Endothelial cell of umbilical vein (primary cell): ENCODE measurements around the gene CCDC195.

ENCODE experiments used
- CTCF ChIP-seq, 2 donors: IDR thresholded peaks; 1 replicate in 1 of 2; 2 replicates in 1 of 2; pipeline ENCODE4 v1.5.1; 2011; ENCODE audit warnings: low read length in 2 of 2, mild to moderate bottlenecking in 2 of 2, moderate library complexity in 2 of 2, control low read depth in 1 of 2, inconsistent platforms in 1 of 2, low read depth in 1 of 2; ENCODE audit not compliant: insufficient read depth in 1 of 2; ENCODE audit errors: extremely low read depth in 1 of 2
- JUN ChIP-seq: IDR thresholded peaks from 2 replicates; pipeline ENCODE4 v1.6.1; 2011; ENCODE audit warnings: borderline replicate concordance, low read depth; ENCODE audit not compliant: insufficient read length, insufficient read depth
- MAX ChIP-seq: IDR thresholded peaks from 2 replicates; pipeline ENCODE4 v1.6.1; 2011; ENCODE audit not compliant: insufficient read depth, insufficient read length
- POLR2A ChIP-seq: IDR thresholded peaks from 2 replicates; pipeline ENCODE4 v1.6.1; 2012; ENCODE audit warnings: low read depth, mild to moderate bottlenecking, control low read depth, low read length
- POLR2AphosphoS5 ChIP-seq: IDR thresholded peaks from 2 replicates; pipeline ENCODE4 v1.6.1; 2012; ENCODE audit warnings: low read depth, mild to moderate bottlenecking, control low read depth, low read length, moderate library complexity; ENCODE audit not compliant: insufficient read depth

GRCh38 chr2:224691563-224691962 lies 24.6 kb downstream of the CCDC195 start:
- no peak for TF ChIP-seq MAX
- no peak for TF ChIP-seq CTCF (IDR thresholded peaks at IDR 0.05; ENCODE audit: extremely low read depth in 1 of 2, insufficient read depth in 1 of 2, low read depth in 1 of 2, low read length in 2 of 2)
- TF ChIP-seq JUN: no peak
- TF ChIP-seq POLR2A: no peak
- no peak for TF ChIP-seq POLR2AphosphoS5
